H9 (cell line): ENCODE measurements around the gene NOS3. TPM values are rescaled to one million over a fixed set of nuclear protein-coding genes. Genes with fewer than 3 reads are reported as not detected.

ENCODE experiments used
- DNase-seq: peaks from one replicate; pipeline ENCODE4 v3.0.0-alpha.2; 2017
- H2AFZ ChIP-seq: one replicate; pipeline ENCODE4 v1.6.1; 2013; ENCODE audit warnings: mild to moderate bottlenecking, low read length, control low read depth, moderate library complexity
- H2AK5ac ChIP-seq: 2 replicates; pipeline ENCODE4 v1.6.1; 2013; ENCODE audit warnings: low read length, control low read depth, mixed read lengths; ENCODE audit not compliant: insufficient read length
- H2BK120ac ChIP-seq: one replicate; pipeline ENCODE4 v1.6.1; 2013; ENCODE audit warnings: low read depth, mild to moderate bottlenecking, low read length, control low read depth, inconsistent platforms; ENCODE audit not compliant: poor library complexity, severe bottlenecking
- H2BK12ac ChIP-seq: 2 replicates; pipeline ENCODE4 v1.6.1; 2013; ENCODE audit warnings: low read length, control low read depth, mixed read lengths, low read depth; ENCODE audit not compliant: insufficient read length
- H2BK15ac ChIP-seq: 2 replicates; pipeline ENCODE4 v1.6.1; 2013; ENCODE audit warnings: low read depth, low read length, control low read depth
- H2BK20ac ChIP-seq: one replicate; pipeline ENCODE4 v1.6.1; 2013; ENCODE audit warnings: low read depth, mild to moderate bottlenecking, low read length, control low read depth, inconsistent platforms; ENCODE audit not compliant: poor library complexity, severe bottlenecking
- H2BK5ac ChIP-seq: 2 replicates; pipeline ENCODE4 v1.6.1; 2013; ENCODE audit warnings: low read length, control low read depth, mixed read lengths; ENCODE audit not compliant: insufficient read length
- H3K14ac ChIP-seq: 2 replicates; pipeline ENCODE4 v1.6.1; 2013; ENCODE audit warnings: low read length, control low read depth; ENCODE audit not compliant: insufficient read depth
- H3K18ac ChIP-seq: 2 replicates; pipeline ENCODE4 v1.6.1; 2013; ENCODE audit warnings: low read depth, mild to moderate bottlenecking, mixed read lengths, low read length, control low read depth; ENCODE audit not compliant: insufficient read length
- H3K23ac ChIP-seq: 2 replicates; pipeline ENCODE4 v1.6.1; 2013; ENCODE audit warnings: low read length, control low read depth, mixed read lengths, low read depth; ENCODE audit not compliant: insufficient read length
- H3K23me2 ChIP-seq: 2 replicates; pipeline ENCODE4 v1.6.1; 2013; ENCODE audit warnings: low read depth, mild to moderate bottlenecking, mixed read lengths, low read length, control low read depth; ENCODE audit not compliant: insufficient read length, poor library complexity, severe bottlenecking
- H3K27ac ChIP-seq: 2 replicates; pipeline ENCODE4 v1.5.1; 2013; ENCODE audit warnings: low read length, control low read depth, mixed read lengths, low read depth; ENCODE audit not compliant: insufficient read length
- H3K27me3 ChIP-seq: 2 replicates; pipeline ENCODE4 v1.6.1; 2013; ENCODE audit warnings: low read length, control low read depth, inconsistent platforms; ENCODE audit not compliant: insufficient read depth
- H3K4ac ChIP-seq: 2 replicates; pipeline ENCODE4 v1.6.1; 2013; ENCODE audit warnings: low read depth, mild to moderate bottlenecking, control low read depth, inconsistent platforms, low read length, moderate library complexity
- H3K4me1 ChIP-seq: 2 replicates; pipeline ENCODE4 v1.6.1; 2013; ENCODE audit warnings: low read length, control low read depth, inconsistent platforms; ENCODE audit not compliant: insufficient read depth
- H3K4me2 ChIP-seq: 2 replicates; pipeline ENCODE4 v1.6.1; 2013; ENCODE audit warnings: low read length, control low read depth, mixed read lengths; ENCODE audit not compliant: insufficient read length, insufficient read depth
- H3K56ac ChIP-seq: 2 replicates; pipeline ENCODE4 v1.6.1; 2013; ENCODE audit warnings: low read depth, mild to moderate bottlenecking, mixed read lengths, low read length, control low read depth; ENCODE audit not compliant: insufficient read length
- H3K79me1 ChIP-seq: 2 replicates; pipeline ENCODE4 v1.6.1; 2013; ENCODE audit warnings: low read depth, mild to moderate bottlenecking, moderate library complexity, low read length, control low read depth, inconsistent platforms; ENCODE audit not compliant: insufficient read depth, poor library complexity, severe bottlenecking
- H3K79me2 ChIP-seq: 2 replicates; pipeline ENCODE4 v1.6.1; 2013; ENCODE audit warnings: low read length, control low read depth, inconsistent platforms; ENCODE audit not compliant: insufficient read depth
- H3K9ac ChIP-seq: 2 replicates; pipeline ENCODE4 v1.6.1; 2013; ENCODE audit warnings: low read length, control low read depth, mixed read lengths; ENCODE audit not compliant: insufficient read length; ENCODE audit errors: extremely low read depth
- H3K9me3 ChIP-seq: one replicate; pipeline ENCODE4 v1.6.1; 2013; ENCODE audit warnings: low read depth, low read length, inconsistent platforms; ENCODE audit not compliant: control insufficient read depth
- H3T11ph ChIP-seq: one replicate; pipeline ENCODE4 v1.6.1; 2013; ENCODE audit warnings: mild to moderate bottlenecking, low read length, control low read depth, inconsistent platforms
- H4K20me1 ChIP-seq: one replicate; pipeline ENCODE4 v1.6.1; 2013; ENCODE audit not compliant: control insufficient read depth, insufficient read length, insufficient read depth
- H4K5ac ChIP-seq: 2 replicates; pipeline ENCODE4 v1.6.1; 2013; ENCODE audit warnings: low read depth, mild to moderate bottlenecking, mixed read lengths, low read length, control low read depth; ENCODE audit not compliant: insufficient read length
- H4K8ac ChIP-seq: replicated peaks from 2 replicates; pipeline ENCODE4 v1.6.1; 2013; ENCODE audit warnings: low read length, control low read depth, mixed read lengths, low read depth; ENCODE audit not compliant: insufficient read length
- H4K91ac ChIP-seq: 2 replicates; pipeline ENCODE4 v1.6.1; 2013; ENCODE audit warnings: low read depth, mild to moderate bottlenecking, moderate library complexity, mixed read lengths, low read length, control low read depth; ENCODE audit not compliant: insufficient read length
- H3K27ac Mint-ChIP-seq, 3 experiments: 2 replicates in 2 of 3; 3 replicates in 1 of 3; pipeline ENCODE4 v1.8.0; 2020 to 2021; ENCODE audit warnings: mixed read lengths in 3 of 3, mild to moderate bottlenecking in 1 of 3, moderate library complexity in 1 of 3
- H3K27me3 Mint-ChIP-seq: 2 replicates; pipeline ENCODE4 v1.8.0; 2021; ENCODE audit warnings: low read depth, mild to moderate bottlenecking, moderate library complexity, mixed read lengths
- H3K36me3 Mint-ChIP-seq, 3 experiments: 2 replicates in 2 of 3; 3 replicates in 1 of 3; pipeline ENCODE4 v1.8.0; 2020 to 2021; ENCODE audit warnings: low read depth in 3 of 3, mixed read lengths in 3 of 3; ENCODE audit not compliant: insufficient read depth in 1 of 3
- H3K4me1 Mint-ChIP-seq, 2 experiments: 2 replicates each; pipeline ENCODE4 v1.8.0; 2020; ENCODE audit warnings: mixed read lengths in 2 of 2
- H3K4me3 Mint-ChIP-seq, 2 experiments: 2 replicates in 1 of 2; 3 replicates in 1 of 2; pipeline ENCODE4 v1.8.0; 2020 to 2021; ENCODE audit warnings: mild to moderate bottlenecking in 2 of 2, mixed read lengths in 2 of 2, moderate library complexity in 1 of 2
- H3K9me3 Mint-ChIP-seq, 2 experiments: 2 replicates in 1 of 2; 3 replicates in 1 of 2; pipeline ENCODE4 v1.8.0; 2020; ENCODE audit warnings: mild to moderate bottlenecking in 2 of 2, mixed read lengths in 2 of 2, moderate library complexity in 1 of 2
- WGBS: extraction: QIAGEN DNeasy Blood & Tissue Kit; methylation state at CpG from one replicate; pipeline ENCODE4 v1.1.7; 2013; ENCODE audit warnings: missing lambda C conversion rate, low lambda C conversion rate, mixed read lengths; ENCODE audit not compliant: insufficient read length; ENCODE audit errors: extremely low coverage; 5-methylcytosine and 5-hydroxymethylcytosine counted together
- total RNA-seq: library from RNA; stranded (reverse); gene quantifications from 2 replicates; pipeline ENCODE4 v1.2.1, GENCODE V29; 2021
- TF ChIP-seq, protein P1 (sequence below): fragments of 200-600 bp; sonication (generic); conservative IDR thresholded peaks from 3 replicates; pipeline ENCODE4 v1.8.0; 2021; ENCODE audit warnings: antibody characterized with exemption, mild to moderate bottlenecking

Gene NOS3
- total RNA-seq, 1 experiment from 2014 or later, result 4.5 TPM

DNA sequence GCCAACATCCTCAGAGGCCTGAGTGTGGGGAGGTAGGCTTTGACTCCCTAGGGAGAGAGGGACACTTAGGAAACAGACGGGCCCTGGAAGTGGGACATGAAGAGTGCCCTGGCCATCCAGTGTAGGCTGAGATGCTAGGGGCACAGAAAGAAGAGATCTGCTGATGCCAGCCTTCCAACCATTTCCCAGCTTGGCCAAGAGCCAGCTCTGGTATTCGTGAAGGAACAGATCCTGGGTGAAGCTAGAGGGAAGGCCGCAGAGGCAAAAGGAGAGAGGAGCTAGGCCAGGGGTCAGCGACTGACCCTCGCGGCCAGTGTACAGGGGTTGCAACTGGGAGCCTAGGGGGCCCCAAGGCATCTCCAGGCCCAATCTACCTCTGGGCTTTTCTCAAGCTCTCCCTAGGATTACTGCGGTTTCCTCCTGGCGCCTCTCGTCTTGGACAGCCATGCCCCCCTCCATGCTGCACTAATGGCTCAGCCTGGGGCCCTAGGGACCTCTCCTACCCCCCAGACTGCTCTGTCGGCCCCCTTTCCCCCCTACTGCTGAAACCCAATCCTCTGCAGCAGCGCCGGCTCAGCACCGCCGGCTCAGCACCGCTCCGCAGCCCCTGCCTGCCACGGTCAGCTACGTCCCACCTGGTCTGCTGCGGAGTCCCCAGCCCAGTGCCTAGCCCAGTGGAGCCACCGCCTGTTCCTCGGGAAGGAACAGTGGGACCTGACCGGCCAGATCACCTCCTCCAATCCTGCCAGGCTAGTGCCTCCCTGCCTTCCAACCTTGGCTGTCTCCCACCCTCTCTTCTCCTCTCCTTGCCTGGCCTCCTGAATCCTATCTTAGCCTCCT lies 57.4 kb downstream of the NOS3 start, which contains the start of gene ASIC3:
ASIC3 (plus strand) TSS at position 556 of the 840 bp plus-strand sequence. CDS start 355 bp downstream, outside the sequence.
- Histone ChIP-seq H2BK15ac (no peak within 1 kb of the TSS), H2BK20ac (no peak within 1 kb of the TSS), H2BK120ac (no peak within 1 kb of the TSS), H3K9me3 (no peaks in the 10 kb centered on the region), H3K56ac (no peak within 1 kb of the TSS), H2BK12ac (no peak within 1 kb of the TSS), H3K79me2 (no peaks in the 10 kb centered on the region), H3K4ac (no peak within 1 kb of the TSS), H2AFZ (no peak within 1 kb of the TSS), H3K27ac (no peak within 1 kb of the TSS), H3K27me3 (peaks cover 6% of the 10 kb centered on the region; the same call in 1 of the 2 replicates), H3K14ac (no peak within 1 kb of the TSS), H3K23ac (no peak within 1 kb of the TSS), H4K5ac (no peak within 1 kb of the TSS), H4K8ac (no peak within 1 kb of the TSS), H4K91ac (no peak within 1 kb of the TSS), H4K20me1 (no peaks in the 10 kb centered on the region), H3K4me2 (no peak within 1 kb of the TSS), H3K9ac (no peak within 1 kb of the TSS), H2BK5ac (no peak within 1 kb of the TSS), H3K4me1 (no peaks in the 10 kb centered on the region), H3K18ac (no peak within 1 kb of the TSS), H3T11ph (no peak within 1 kb of the TSS), H3K23me2 (no peaks in the 10 kb centered on the region), H2AK5ac (no peak within 1 kb of the TSS), H3K79me1 (no peaks in the 10 kb centered on the region)
- no CpG with 5 or more reads among the region's 22 CpGs for WGBS
- TF ChIP-seq, protein P1, sequence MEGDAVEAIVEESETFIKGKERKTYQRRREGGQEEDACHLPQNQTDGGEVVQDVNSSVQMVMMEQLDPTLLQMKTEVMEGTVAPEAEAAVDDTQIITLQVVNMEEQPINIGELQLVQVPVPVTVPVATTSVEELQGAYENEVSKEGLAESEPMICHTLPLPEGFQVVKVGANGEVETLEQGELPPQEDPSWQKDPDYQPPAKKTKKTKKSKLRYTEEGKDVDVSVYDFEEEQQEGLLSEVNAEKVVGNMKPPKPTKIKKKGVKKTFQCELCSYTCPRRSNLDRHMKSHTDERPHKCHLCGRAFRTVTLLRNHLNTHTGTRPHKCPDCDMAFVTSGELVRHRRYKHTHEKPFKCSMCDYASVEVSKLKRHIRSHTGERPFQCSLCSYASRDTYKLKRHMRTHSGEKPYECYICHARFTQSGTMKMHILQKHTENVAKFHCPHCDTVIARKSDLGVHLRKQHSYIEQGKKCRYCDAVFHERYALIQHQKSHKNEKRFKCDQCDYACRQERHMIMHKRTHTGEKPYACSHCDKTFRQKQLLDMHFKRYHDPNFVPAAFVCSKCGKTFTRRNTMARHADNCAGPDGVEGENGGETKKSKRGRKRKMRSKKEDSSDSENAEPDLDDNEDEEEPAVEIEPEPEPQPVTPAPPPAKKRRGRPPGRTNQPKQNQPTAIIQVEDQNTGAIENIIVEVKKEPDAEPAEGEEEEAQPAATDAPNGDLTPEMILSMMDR, result no peak
- Mint-ChIP-seq H3K27ac (0 out of 7 replicates have a peak within 1 kb of the TSS, but pooled peaks of 1 of the 3 experiments have one; percentile 18), H3K4me1 (no peaks in the 10 kb centered on the region), H3K27me3 (peaks cover 52% of the 10 kb centered on the region), H3K9me3 (no peaks in the 10 kb centered on the region), H3K36me3 (peaks cover 0 to 3% (median 0%) of the 10 kb centered on the region in 3 experiments; a peak in 1 of 7 replicates), H3K4me3 (no peak within 1 kb of the TSS; a peak in 1 of 5 replicates)
- DNase-seq, result no peak
